NCI-H2029 treated with DMSO at 0.1 percent for 48 hours (cell line): ENCODE results near the gene ZNF69.
"Not testable (repeated sequence)": the region's sequence is repeated elsewhere in the genome, so short reads cannot be mapped to it uniquely, and the experiment has no call there.

Source experiments
- DNase-seq: peaks from one replicate; lab custom pipeline; 2025; lab: John Stamatoyannopoulos, UW

ZNF69 gene

GRCh38 chr19:11894851-11895250 lies 7.3 kb downstream of the ZNF69 start:
- DNase-seq: no peak

- DNase-seq: no peak
Measured at GRCh38 chr19:11902228-11902627, 14.6 kb downstream of the ZNF69 start.

GRCh38 chr19:11905928-11906327 lies 18.3 kb downstream of the ZNF69 start:
- no peak for DNase-seq

- not testable (repeated sequence) for DNase-seq
Measured at GRCh38 chr19:11911937-11912336, 24.4 kb downstream of the ZNF69 start.

GRCh38 chr19:11914417-11915051 lies 27.0 kb downstream of the ZNF69 start:
- not testable (repeated sequence) for DNase-seq

- no peak for DNase-seq
Measured at GRCh38 chr19:11921852-11922495, 34.4 kb downstream of the ZNF69 start.

- DNase-seq: peak; percentile 90
Measured at GRCh38 chr19:11924886-11925650, 37.5 kb downstream of the ZNF69 start, which contains the start of gene ZNF700. ZNF700 (plus strand) TSS chr19:11925107; CDS start chr19:11925211, 104 bp downstream.

- DNase-seq: not testable (repeated sequence)
Measured at GRCh38 chr19:11925651-11926187, 38.1 kb downstream of the ZNF69 start.

GRCh38 chr19:11927227-11927626 lies 39.6 kb downstream of the ZNF69 start:
- no peak for DNase-seq

GRCh38 chr19:11931051-11931450 lies 43.5 kb downstream of the ZNF69 start:
- DNase-seq: no peak

- no peak for DNase-seq
Measured at GRCh38 chr19:11931513-11931912, 43.9 kb downstream of the ZNF69 start.

- not testable (repeated sequence) for DNase-seq
Measured at GRCh38 chr19:11935829-11936228, 48.2 kb downstream of the ZNF69 start.

- DNase-seq: not testable (repeated sequence)
Measured at GRCh38 chr19:11938383-11938782, 50.8 kb downstream of the ZNF69 start.

- DNase-seq: not testable (repeated sequence)
Measured at GRCh38 chr19:11941361-11941887, 53.8 kb downstream of the ZNF69 start.

- DNase-seq: no peak
Measured at GRCh38 chr19:11942008-11942842, 54.6 kb downstream of the ZNF69 start.

- DNase-seq: no peak
Measured at GRCh38 chr19:11942843-11943108, 55.2 kb downstream of the ZNF69 start.

- DNase-seq: no peak
Measured at GRCh38 chr19:11944656-11945055, 57.1 kb downstream of the ZNF69 start.

GRCh38 chr19:11948646-11949045 lies 61.1 kb downstream of the ZNF69 start:
- DNase-seq: no peak

GRCh38 chr19:11949201-11949600 lies 61.6 kb downstream of the ZNF69 start:
- DNase-seq: no peak

GRCh38 chr19:11949614-11950080 lies 62.1 kb downstream of the ZNF69 start:
- not testable (repeated sequence) for DNase-seq

GRCh38 chr19:11950312-11950711 lies 62.7 kb downstream of the ZNF69 start:
- no peak for DNase-seq
